HK-2 (cell line): ENCODE measurements around the gene ATP6V1C2.
A peak's percentile ranks its signal among the peaks of the same experiment; 100 is the strongest.
"Not testable (repeated sequence)": the region's sequence is repeated elsewhere in the genome, so short reads cannot be mapped to it uniquely, and the experiment has no call there.

Experiments used
- DNase-seq: peaks from one replicate; pipeline ENCODE4 v3.0.0-alpha.2; 2018; ENCODE audit not compliant: unreplicated experiment

ATP6V1C2 gene

DNA sequence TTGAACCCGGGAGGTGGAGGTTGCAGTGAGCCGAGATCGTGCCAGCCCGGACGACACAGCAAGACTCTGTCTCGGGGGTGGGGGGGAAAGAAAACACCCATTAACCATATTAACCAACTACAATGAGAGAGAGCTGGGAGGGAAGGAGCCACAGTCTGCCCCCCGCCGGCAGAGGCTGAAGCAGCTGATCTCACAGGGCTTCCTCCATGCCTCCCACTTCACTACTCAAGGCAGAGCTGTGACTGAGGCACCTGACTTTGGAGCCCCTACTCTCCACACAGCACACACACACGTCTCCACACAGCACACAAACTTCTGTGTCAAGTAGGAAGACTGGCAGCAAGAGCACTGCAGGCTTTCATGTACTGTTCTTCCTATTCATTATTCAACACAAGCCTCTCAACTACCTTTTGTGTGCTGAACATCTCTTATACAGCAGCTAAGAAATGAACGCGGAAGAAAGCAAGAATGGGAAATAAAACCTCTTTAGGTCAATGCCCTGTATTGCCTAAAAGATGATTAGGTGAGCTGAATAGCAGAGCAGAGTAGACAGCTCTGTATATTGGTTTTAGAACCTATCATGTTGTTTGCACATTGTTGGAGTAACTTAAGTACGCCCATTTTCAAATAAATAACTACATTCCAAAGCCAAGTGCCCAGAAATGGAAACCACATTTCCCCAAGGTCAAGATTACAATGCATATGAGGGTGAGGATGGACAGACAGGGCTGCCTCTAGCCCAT is 65.0 kb downstream of the ATP6V1C2 start:
- DNase-seq: no peak

DNA sequence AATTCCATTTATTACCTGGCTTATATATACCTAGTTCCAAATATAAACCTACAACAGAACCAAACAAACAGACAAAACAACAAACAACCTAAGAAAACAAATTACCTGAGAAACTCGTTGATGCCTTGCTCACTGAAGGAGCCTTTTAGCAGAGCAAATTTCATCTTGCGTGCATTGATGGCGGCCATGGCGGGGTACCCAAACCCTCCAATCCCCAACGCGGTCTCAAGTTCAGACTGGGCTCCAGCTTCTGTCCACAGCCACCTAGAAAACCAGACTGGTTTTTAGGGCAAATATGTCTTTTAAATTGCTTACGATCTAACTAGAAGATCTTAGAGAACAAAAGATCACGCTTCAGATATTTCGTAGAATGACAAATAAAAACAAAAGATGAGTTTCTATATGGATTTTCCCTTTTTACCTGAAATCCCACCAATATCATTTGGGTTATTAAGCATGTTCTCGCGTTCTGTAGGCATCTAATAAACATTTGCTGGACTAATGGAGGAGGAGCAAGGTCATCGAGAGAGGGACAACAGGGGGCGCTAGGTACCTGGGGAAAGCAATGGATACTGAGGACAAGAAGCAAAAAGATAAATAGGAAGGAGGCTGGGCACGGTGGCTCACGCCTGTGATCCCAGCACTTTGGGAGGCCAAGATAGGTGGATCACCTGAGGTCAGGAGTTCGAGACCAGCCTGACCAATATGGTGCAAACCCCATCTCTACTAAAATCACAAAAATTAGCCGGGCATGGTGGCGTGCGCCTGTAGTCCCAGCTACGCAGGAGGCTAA is 65.9 kb downstream of the ATP6V1C2 start:
- DNase-seq: no peak

DNA sequence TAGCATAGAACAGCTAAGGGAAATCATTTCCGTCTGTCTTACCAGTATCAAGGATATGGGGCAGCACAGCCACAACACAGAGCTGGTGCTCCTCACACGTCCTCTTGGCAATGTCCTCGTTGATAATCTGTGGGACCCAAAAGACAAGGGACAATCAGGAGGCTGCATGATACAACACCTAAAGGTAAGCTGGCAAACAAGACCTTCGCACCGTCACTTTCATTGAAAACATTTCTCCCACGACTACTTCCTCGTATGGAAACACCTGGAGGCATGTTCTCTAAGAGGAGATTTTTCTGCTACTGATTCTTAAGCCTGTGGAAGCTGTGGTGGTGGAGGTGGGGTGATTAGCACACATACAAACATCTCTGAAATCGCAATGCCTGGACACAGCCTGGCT is 67.4 kb downstream of the ATP6V1C2 start:
- DNase-seq: no peak

DNA sequence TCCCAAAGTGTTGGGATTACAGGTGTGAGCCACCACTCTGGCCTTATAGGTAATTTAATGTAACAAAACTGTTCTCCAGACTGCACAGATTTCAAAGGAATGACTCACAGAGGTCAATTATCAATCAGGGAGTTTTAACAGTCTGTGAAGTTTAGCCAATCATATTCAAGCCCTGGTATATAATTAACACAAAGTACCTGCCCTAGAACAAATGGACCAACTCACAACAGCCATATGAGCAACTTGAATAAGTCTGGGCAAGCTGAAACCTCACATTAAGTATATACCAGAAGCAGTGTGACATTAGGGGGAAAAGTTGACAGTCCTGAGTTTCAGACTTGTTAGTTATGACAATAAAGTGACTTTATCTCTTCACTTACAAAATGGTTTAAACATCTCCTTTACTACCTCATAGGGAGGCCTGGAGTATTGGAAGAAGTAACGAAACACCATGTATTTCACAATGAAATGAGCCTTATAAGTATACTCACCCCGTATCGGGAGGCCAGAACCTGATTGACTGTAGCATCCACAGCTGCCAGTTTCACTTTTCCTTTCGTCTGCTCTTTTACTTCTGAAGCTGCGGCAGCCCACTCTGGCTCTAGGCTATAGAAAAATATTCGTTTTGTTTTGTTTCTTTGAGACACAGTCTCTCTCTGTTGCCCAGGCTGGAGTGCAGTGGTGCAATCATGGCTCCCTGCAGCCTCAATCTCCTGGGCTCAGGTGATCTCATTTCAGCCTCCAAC is 69.0 kb downstream of the ATP6V1C2 start:
- no peak for DNase-seq

DNA sequence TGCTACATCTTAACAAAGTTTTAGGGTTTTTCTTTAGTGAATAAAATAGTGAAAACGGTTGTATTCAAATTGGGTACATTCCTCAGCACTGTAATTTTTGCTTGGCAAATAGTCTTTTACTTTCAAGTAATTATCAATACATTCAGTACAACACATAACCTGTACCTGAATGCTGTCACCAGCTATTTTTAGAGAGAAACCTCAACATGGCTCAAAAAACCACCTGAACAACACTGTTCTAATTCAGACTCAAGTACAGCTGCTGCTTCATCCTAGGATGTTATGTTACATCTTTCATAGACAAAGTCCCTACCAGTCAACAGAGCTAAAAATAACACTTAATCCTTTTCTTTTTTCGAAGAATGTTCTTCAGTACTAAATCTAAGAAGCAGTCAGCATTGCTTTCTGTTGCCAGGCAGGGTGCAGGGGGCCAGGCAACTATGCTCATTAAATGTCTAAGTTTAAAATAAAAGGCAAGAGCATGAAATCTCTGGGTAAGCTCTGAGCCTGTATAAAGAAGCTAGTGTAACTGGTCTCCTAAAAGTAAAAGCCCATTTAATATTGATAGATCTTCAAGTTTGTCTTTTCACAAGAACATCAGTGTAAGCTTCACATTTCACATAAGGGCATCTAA is 70.7 kb downstream of the ATP6V1C2 start:
- DNase-seq: no peak

DNA sequence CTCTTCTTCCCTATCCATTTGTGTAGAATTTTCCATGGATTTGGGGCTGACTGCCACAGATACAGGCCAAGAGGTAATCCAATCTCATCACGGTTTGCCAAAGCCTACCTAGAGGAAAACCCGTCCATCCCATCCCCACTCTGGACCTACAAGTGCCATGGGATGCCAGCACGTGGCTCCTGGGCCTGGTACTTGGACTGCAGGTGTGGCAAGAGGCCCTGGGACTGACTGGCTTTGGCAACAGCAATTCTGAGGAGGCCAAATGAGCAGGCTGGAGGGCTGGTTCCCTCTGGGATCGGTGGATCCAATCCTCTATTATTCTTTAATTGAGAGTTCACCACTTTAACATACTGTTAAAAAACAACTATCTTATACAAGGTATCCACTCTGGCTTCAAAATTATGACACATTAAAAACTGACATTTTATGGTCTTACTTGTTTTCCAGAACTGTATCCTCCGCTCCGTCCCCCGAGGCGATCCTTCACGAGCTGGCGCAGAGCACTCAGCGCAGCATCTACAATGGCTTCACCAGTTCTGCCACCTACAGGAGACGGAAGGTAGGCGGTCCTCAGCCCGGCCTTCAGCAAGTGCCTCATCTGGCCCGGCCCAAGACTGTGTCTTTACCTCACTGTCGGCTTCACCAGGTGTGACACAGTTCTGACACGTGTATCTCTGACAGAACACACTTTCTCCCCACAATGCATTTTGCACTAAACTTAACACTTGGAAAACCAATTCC is 71.4 kb downstream of the ATP6V1C2 start:
- DNase-seq: no peak

DNA sequence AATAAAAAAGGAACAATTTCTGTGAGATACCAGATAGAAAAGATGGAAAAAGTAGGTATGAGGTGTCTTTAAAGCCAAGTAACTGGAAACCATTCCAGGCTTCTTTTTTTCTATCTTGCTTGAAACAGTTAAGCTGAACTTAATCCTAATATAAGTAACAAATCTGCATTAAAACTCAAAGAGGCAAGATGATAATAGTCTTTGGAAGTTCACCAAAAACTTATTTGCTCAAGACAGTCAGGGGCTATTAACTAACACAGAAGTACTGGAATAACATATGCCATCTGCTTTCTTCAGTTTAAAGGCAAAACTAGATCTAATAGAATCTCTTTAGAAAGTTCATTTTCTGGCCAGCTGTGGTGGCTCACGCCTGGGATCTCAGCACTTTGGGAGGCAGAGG is 72.4 kb downstream of the ATP6V1C2 start:
- no peak for DNase-seq

DNA sequence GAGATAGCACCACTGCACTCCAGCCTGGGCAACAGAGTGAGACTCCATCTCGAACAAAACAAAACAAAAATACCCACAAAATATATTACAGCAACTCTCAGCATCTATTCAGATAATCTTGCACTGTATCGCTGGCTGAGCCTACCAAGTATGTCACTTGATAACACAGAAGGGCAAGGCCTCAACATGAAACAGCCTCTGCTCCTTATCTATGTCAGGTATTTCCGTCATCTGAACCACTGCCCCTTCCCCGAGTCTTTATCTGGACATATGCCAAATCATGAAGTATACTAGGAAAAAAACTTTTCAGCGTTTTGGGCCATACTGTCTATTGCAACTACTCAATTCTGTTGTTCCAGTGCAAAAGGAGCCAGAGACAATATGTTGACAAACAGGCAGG is 73.4 kb downstream of the ATP6V1C2 start:
- DNase-seq: no peak

DNA sequence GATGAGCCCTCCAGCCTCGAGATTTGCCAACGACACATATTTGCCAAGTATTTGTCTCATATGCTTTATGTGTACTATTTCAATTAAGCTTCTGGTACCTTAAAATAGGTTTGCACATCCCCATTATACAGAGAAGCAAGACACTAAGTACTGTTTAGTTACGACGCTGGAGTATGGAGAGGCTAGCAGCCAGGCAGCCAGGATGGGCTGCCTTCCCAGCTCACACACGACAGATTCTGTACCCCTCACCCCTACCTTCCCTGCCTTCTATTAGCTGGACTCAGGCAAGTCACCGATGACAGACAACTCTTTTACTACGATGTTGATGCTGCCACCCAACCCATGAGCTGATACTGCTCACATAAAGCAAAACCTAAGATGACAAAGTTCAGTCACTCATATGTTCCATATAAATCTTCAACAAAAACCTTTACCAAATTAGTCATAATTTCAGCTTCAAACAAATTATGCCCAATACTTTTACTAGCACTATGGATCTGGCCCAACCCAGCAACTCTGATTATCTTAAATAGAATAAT is 74.1 kb downstream of the ATP6V1C2 start:
- no peak for DNase-seq

DNA sequence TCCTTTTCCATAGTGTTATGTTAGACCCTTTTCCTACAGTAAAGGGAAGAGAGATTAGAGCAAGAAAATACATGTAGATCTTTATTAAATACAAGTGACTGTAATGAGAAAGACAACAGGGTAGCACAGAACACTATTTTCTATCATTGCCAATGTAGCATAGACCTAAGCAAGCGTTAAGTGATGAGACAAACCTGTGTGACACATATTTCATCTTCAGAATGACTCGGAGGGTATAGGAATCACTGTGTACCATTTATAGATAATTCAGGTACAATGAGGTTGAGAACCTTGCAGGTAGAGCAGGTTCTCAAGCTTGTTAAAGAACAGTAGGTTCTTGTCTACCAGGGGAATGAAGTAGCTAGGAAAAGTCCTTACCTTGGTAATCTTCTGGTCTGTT is 75.3 kb downstream of the ATP6V1C2 start:
- DNase-seq: no peak

DNA sequence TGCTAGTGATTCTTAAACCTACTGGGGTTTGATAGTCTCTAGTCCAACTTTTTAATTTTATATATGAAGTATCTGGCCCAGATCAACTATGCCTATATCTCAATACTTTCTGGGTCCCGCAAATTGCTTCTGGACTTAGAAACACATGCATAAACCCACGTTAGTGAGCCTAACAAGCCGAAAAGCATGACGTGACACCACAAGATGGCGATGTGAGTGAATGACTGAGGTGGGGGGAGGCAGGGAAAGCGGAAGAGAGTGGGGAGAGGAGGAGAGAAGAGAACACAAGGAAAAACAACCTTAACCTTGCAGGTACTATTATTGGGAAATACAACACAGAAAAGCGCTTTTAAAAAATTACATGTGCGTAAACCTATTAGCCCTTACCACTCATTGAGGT is 77.4 kb downstream of the ATP6V1C2 start:
- no peak for DNase-seq

DNA sequence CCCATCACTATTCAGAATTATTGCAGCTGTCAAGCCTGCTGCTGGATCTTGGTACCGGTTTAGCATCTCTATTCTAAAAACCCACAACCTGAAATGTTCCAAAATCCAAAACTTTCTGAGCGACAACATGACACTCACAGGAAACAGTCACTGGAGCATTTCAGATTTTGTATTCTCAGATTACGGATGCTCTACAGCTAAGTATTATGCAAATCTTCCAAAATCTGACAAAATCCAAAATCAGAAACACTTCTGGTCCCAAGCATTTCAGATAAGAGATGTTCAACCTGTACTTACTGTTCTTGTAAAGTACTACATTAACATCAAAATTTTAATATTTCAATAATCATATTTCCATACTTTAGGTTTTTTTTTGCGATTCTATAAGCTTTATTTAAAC is 78.7 kb downstream of the ATP6V1C2 start:
- DNase-seq: no peak

DNA sequence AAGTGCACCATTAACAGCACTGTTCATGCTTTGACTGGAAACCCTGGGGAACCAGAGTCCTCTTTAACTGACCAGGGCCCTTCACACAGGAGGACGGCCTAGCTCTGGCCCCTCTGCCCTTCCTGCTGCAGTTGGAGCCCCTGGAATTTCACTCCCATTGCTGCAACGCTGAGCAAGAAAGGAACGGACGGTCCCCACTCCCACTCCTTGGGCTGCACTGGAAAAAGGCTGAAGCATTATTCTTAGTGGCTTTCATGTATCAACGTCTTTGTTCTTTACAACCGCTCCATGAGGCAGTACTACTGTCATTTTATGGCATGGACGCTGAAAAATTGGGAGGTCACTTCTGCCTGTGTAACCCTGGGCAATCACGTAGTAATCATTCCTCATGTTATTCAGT is 81.2 kb downstream of the ATP6V1C2 start:
- DNase-seq: no peak

DNA sequence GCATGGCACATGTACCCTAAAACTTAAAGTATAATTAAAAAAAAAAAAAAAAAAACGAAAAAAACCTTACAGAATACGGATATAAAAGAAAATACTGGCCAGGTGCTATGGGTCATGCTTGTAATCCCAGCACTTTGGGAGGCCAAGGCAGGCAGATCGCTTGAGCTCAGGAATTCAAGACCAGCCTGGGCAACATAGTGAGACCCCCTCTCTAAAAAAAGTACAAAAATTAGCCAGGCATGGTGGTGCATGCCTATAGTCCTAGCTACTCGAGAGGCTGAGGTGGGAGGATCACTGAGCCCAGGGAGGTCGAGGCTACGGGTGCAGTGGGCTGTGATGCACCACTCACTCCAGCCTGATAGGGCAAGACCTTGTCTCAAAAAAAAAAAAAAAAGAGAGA is 84.6 kb downstream of the ATP6V1C2 start:
- DNase-seq: not testable (repeated sequence)

DNA sequence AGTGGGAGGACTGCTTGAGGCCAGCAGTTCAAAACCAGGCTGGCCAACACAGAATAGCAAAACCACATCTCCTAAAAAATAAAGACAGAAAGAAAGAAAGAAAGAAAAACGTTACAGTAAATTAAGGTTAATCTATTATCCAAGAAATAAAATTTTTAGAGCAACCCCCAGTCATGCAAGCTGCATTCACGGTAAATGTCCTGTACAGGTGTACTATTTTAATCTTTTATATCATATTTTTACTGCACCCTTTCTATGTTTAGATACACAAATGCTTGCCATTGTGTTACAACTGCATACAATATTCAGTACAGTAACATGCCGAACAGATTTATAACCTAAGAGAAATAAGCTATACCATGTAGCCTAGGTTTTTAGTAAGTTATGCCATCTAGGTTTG is 85.1 kb downstream of the ATP6V1C2 start:
- no peak for DNase-seq

DNA sequence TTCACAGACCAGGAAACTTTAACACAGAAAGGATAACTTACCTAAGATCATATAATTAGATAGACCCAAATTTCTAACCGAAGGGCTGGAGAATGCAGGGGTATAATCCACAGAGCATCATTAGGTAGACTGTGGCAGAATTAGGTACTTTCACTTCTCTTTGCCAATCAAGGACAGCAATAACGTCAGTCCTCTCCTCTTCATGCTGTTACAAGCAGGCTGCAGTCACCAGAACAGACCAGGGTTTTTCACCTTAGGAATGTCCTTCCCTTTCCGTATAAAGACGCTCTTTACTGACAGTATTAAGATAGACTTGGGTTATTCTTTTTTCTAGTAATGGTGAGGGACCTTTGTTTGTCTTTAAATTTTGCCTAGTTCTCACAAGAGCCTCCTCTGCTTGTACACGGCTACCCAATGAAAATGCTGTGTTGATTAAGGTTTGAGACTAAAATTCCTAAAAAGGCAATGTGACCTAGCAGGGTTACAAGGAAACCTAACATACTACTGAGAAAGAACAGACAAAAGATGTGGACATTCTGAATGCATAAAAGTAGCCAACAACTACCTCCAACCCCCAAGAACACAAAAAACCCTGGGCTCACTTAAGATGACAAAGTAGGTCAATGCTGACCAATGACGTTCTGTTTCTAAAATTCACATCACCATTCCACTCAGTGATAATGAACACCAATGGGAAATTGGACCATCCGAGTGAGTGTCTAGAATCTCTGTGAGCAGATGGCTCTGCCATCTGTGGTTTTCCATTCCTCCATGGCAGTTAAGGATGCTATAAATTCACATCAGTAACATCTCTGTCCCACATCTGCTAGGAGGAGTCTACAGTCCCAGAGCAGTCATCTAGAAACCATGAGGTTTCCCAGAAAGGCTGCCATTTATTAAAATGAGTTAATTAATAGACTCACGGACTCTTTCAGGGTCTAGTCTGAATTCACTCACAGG is 89.1 kb downstream of the ATP6V1C2 start:
- no peak for DNase-seq

DNA sequence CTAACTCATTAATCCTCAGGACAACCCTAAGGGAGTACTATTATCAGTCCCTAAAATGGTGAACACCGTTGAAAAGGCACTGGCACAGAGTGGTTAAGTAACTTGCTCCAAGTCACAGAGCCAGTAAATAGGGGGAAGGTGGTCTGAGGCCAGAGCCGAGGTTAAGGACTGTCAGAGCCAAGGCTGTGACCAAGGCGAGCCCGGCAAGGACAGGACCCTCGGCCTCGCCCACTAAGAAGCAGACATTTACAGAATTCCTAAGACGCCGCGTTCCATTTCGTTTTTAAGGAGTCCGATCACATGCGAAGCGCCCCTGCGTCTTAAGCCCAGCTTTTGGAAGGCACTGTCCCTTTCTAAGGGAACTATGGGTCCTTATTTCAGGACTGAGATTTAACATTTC is 90.1 kb downstream of the ATP6V1C2 start:
- no peak for DNase-seq

DNA sequence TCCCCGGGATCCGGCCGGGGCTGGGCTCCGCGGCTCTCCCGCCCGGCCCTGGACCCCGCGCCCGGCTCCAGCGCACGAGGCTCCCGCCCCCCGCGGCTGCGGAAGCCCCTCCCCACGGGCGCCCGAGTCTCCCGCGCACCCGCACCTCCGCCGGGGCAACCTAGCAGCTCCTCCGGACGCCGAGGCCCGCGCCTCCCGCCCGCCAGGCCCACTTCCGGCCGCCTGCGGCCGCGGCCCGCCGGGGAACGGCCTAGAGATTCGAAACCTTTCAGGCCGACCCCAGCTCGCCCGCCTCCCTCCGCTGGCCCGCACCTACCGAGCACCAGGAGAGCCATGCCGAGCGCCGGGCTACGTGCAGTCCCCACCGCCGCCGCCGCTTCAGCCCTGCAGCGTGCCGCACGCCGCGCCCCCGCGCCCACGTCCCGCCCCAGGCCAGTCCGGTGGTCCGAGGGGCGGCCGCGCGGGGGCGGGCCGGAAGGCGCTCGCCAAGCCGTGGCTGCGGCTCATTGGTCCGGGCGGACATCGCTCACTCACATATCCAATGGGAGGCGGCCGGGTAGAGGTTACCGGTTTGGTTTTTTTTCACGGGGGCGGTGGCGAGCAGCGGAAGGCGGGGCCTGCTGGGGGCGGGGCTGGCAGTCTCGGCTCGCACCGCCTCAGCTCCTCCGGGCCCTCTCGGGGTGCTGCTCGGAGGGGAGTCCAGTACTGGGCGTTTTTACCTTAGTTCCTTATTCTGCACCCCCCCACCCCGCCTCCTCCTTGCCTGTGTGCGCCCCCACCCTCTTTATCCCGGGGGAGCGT is 91.1 kb downstream of the ATP6V1C2 start, which contains the start of gene PDIA6:
TSS of gene PDIA6 (minus strand) at position 424 of the 801 bp plus-strand sequence. CDS start at position 335, 89 bp downstream.
- DNase-seq: peak; percentile 98
